Type B pancreatic cell (in vitro differentiated cells): ENCODE measurements around the gene CDK6. TPM values are rescaled to one million over a fixed set of nuclear protein-coding genes. Genes with fewer than 3 reads are reported as not detected.

Source experiments
- DNase-seq: peaks from one replicate; pipeline ENCODE4 v3.0.0; 2021; ENCODE audit warnings: mixed read lengths; ENCODE audit not compliant: unreplicated experiment; ENCODE audit errors: extremely low spot score
- H3K27ac Mint-ChIP-seq: 2 replicates; pipeline ENCODE4 v1.8.0; 2021; ENCODE audit warnings: mild to moderate bottlenecking, mixed read lengths
- H3K27me3 Mint-ChIP-seq: 2 replicates; pipeline ENCODE4 v1.8.0; 2021; ENCODE audit warnings: mixed read lengths
- H3K36me3 Mint-ChIP-seq: 2 replicates; pipeline ENCODE4 v1.8.0; 2021; ENCODE audit warnings: mixed read lengths
- H3K4me1 Mint-ChIP-seq: one replicate; pipeline ENCODE4 v1.8.0; 2021; ENCODE audit warnings: mixed read lengths; ENCODE audit not compliant: unreplicated experiment
- H3K4me3 Mint-ChIP-seq: 2 replicates; pipeline ENCODE4 v1.8.0; 2021; ENCODE audit warnings: mild to moderate bottlenecking, mixed read lengths
- H3K9me3 Mint-ChIP-seq: 2 replicates; pipeline ENCODE4 v1.8.0; 2021; ENCODE audit warnings: mixed read lengths
- total RNA-seq: library from RNA; stranded (reverse); gene quantifications from 2 replicates; pipeline ENCODE4 v1.2.1, GENCODE V29; 2021; ENCODE audit warnings: low replicate concordance
- TF ChIP-seq, protein P1 (sequence below): fragments of 200-600 bp; sonication (generic); conservative IDR thresholded peaks from 2 replicates; pipeline ENCODE4 v1.5.0; 2021; ENCODE audit warnings: antibody characterized with exemption, mild to moderate bottlenecking

CDK6 gene
- total RNA-seq, 1 donor from 2014 or later = 68.5 TPM

DNA sequence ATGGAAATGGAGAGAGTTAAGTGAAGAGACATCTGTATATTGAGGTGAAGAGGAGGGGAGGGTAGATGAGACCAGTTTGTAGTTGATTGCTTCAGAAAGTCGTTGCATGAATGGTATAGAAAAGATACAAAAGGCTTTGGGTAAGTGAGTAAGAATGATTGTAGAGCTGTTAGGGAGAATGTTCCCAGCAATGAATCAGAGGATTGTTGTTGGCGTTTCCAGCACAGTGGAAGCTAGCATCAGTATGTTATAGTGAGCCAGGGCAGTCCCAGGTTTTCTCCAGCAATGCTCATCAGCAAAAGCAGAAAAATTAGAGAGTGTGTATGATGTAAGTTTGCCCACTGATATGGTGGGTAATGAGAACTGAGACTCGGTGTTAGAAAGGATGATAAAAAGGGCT is 15.4 kb upstream of the CDK6 start:
- H3K4me1 Mint-ChIP-seq = peaks cover 15% of the 10 kb centered on the region
- H3K36me3 Mint-ChIP-seq = no peaks in the 10 kb centered on the region
- H3K9me3 Mint-ChIP-seq = no peaks in the 10 kb centered on the region

DNA sequence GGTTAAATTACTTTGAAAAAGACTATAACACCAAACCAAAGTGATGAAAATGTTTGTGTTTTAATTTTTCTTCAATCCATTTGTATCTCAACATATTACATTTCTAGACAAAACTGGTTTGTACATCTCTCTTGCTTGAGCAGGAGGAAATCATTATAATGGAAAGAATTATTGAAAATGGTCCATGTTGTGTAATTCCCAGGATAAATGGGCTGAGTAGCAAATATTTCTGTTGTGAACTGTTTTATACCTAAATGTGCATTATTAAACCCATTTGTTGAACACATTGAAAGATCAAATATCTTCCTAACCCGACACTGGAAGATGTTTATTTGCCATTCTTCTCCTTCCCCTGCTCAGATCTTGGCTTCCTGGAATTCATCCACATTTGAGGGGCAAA is 14.1 kb upstream of the CDK6 start:
- no peak for DNase-seq
- TF ChIP-seq, protein P1, sequence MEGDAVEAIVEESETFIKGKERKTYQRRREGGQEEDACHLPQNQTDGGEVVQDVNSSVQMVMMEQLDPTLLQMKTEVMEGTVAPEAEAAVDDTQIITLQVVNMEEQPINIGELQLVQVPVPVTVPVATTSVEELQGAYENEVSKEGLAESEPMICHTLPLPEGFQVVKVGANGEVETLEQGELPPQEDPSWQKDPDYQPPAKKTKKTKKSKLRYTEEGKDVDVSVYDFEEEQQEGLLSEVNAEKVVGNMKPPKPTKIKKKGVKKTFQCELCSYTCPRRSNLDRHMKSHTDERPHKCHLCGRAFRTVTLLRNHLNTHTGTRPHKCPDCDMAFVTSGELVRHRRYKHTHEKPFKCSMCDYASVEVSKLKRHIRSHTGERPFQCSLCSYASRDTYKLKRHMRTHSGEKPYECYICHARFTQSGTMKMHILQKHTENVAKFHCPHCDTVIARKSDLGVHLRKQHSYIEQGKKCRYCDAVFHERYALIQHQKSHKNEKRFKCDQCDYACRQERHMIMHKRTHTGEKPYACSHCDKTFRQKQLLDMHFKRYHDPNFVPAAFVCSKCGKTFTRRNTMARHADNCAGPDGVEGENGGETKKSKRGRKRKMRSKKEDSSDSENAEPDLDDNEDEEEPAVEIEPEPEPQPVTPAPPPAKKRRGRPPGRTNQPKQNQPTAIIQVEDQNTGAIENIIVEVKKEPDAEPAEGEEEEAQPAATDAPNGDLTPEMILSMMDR = no peak
- Mint-ChIP-seq H3K4me3 (no peak overlapping the region), H3K36me3 (no peaks in the 10 kb centered on the region), H3K27ac (no peak overlapping the region), H3K9me3 (no peaks in the 10 kb centered on the region), H3K4me1 (peaks cover 15% of the 10 kb centered on the region), H3K27me3 (peaks cover 3% of the 10 kb centered on the region)

More for the DNA sequence above, 15.4 kb upstream of the CDK6 start:
- peaks cover 3% of the 10 kb centered on the region for H3K27me3 Mint-ChIP-seq
- no peak overlapping the region for H3K4me3 Mint-ChIP-seq
- no peak for DNase-seq
- no peak overlapping the region for H3K27ac Mint-ChIP-seq
- TF ChIP-seq, protein P1 = no peak

DNA sequence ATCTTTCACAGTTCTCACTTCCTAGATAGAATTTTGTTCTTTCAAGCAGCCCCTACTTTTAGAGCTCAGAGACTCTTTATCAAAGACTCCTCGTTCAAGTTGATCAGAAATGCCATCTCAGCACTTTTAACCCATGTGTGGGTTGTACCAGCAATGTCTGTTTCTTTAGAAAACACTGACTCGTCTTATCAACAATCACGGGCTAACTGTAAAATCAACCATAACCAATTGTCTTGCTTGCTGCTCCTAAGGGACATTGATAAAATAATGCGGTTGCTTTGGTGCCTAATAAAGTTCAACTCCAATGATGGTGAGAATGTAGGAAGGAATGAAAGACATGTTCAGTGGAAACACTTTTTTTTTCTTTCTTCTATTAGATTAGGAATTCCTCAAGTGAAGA is 12.9 kb upstream of the CDK6 start:
- no peaks in the 10 kb centered on the region for H3K9me3 Mint-ChIP-seq
- peaks cover 6% of the 10 kb centered on the region for H3K4me1 Mint-ChIP-seq
- H3K36me3 Mint-ChIP-seq = no peaks in the 10 kb centered on the region
- peaks cover 3% of the 10 kb centered on the region for H3K27me3 Mint-ChIP-seq
- no peak overlapping the region for H3K4me3 Mint-ChIP-seq
- TF ChIP-seq, protein P1 = no peak
- no peak overlapping the region for H3K27ac Mint-ChIP-seq
- no peak for DNase-seq

DNA sequence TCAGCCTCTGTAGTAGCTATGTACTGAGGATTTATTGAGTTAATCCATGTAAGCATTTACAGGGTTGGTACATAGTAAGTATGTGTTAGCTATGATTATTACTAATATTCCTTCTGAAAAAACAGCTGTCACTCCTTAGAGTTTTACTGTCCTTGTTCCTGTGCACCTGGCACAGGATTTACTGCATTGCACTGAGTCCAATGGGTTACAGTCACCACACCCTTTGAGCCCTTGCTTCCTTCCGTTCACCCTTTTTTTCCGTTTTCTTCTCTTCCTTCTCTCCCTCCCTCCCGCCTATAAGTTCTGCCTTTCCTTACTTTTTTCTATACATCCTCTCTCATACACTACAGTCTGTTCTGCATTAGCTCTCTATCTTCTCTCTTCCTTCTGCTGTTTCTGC is 12.5 kb upstream of the CDK6 start:
- H3K4me3 Mint-ChIP-seq = no peak overlapping the region
- H3K4me1 Mint-ChIP-seq = peaks cover 6% of the 10 kb centered on the region
- no peak overlapping the region for H3K27ac Mint-ChIP-seq
- H3K9me3 Mint-ChIP-seq = no peaks in the 10 kb centered on the region
- DNase-seq = no peak
- TF ChIP-seq, protein P1 = no peak
- peaks cover 3% of the 10 kb centered on the region for H3K27me3 Mint-ChIP-seq
- no peaks in the 10 kb centered on the region for H3K36me3 Mint-ChIP-seq

DNA sequence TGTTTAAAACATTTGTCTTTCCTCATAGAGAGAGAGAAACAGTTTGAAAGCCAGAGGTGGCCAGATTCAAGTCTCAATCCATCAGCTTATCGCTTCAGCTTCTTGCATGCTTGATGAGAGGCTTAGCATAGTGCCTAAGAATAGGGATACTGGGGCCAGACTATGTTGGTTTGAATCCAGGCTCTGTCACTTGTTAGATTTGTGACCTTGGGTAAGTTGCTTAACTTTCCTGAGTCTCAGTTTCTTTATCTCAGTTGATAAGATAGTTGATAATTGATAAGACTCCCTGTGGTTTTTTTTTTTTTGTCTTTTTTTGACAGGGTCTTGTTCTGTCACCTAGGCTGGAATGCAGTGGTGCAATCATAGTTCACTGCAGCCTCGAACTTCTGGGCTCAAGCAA is 12.1 kb upstream of the CDK6 start:
- no peak overlapping the region for H3K27ac Mint-ChIP-seq
- H3K27me3 Mint-ChIP-seq = peaks cover 3% of the 10 kb centered on the region
- DNase-seq = no peak
- no peaks in the 10 kb centered on the region for H3K9me3 Mint-ChIP-seq
- peaks cover 6% of the 10 kb centered on the region for H3K4me1 Mint-ChIP-seq
- TF ChIP-seq, protein P1 = no peak
- H3K36me3 Mint-ChIP-seq = no peaks in the 10 kb centered on the region
- H3K4me3 Mint-ChIP-seq = no peak overlapping the region

DNA sequence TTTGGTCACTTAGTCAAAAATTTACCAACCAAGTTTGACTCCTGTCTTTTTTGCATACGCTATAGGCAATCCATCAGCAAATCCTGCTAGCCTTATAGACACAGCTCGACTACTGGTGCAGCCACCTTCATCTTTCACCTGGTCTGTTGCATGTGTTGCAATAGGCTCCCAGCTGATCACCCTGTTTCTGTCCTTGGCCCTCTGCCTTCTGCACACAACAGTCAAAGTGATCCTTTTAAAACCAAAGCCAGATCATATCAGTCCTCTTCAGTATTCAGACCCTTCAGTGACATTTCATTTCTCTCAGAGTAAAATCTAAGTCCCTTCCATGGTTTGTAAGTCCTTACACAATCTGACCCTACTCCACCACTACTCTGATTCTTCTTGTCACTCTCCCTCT is 10.9 kb upstream of the CDK6 start:
- Mint-ChIP-seq H3K36me3 (no peaks in the 10 kb centered on the region), H3K4me3 (no peak overlapping the region), H3K27me3 (peaks cover 6% of the 10 kb centered on the region), H3K9me3 (no peaks in the 10 kb centered on the region), H3K27ac (no peak overlapping the region), H3K4me1 (peaks cover 6% of the 10 kb centered on the region)
- TF ChIP-seq, protein P1 = no peak
- DNase-seq = no peak
